Measurements from ENCODE around the gene FLCN.

GRCh38 chr17:17205368-17206123 is 31.4 kb downstream of the FLCN start:
- TF ChIP-seq CTCF (IDR thresholded peaks at IDR 0.05; ENCODE audit: insufficient read depth, low read length) (no peak), POLR2AphosphoS5 (IDR thresholded peaks at IDR 0.05; ENCODE audit: low read depth) (no peak), REST (IDR thresholded peaks at IDR 0.05; ENCODE audit: insufficient replicate concordance, low read depth) (no peak), SPI1 (IDR thresholded peaks at IDR 0.05; ENCODE audit: borderline replicate concordance, low read depth) (no peak)
